HG03064 (cell line): Measurements from ENCODE around the gene USH1C.

Source experiments
- ATAC-seq: cut with Tn5 transposase; IDR thresholded peaks from one replicate; pipeline ENCODE4 v1.9.1; 2021; ENCODE audit warnings: low read depth; ENCODE audit not compliant: unreplicated experiment

Gene USH1C

DNA sequence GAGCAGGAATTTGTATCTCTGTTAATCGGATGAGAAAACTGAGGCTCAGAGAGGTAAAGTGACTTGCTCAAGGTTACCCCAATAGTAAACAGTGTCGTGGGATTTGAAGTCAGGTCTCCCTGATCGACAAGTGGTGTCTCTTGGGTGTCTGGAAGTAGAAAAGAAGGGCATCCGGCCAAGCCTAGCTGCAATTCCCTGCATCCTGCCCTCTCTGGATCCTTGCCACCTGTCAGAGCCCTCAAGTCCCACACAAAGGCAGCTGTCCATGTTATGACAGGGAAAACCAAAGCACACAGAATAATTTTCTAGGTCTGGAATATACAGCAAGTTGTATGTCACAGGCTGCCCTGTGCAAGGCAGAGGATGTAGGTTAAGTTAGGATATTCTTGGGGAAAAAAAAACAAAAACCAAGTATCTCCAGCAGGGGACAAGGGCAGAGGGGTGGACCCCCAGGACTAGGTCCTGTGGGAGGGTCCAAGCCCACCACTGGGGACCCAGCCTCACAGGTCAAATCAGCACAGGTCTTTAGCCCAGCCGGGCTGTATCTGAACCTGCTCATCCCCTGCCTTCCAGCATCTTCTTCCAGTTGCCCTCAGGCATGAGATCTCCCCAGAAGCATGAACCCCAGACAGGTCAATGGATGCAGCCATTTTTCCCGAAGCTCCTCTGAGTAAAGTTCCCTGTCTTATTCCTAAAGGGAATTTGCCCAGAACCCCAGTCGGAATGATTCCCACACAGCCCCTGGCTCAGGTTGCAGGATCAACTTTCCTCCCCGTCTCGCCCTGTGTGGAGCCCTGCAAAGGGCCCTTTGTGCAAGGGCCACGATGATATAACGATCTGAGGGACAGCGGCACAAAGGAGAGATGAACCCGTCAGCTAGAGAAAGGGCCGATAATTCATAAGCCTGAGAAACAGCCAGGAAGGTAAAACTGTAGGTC is 15.0 kb downstream of the USH1C start:
- no peak for ATAC-seq

DNA sequence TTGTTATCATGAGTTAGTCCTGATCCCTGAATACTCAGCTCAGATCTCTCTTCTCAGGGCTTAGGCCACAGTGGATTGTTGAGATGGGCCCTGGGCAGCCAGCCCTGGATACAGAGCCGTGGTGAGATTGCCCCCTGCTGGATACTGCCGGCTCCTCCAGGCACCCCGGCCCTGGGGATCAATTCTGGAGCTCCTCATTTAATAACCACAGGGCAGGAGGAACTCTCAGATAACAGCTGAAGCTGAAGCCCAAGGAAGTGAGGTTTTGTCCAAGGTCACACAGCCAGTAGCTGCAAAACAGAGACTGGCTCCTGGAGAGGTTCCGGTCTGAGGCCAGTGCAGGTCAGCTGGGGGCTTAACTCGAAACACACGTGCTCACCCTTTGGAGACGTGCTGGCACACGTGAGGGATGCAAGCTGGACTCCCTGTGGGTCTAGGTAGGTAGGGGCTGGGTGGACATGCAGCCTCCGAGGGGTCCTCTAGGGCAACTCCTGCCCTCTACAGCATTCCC is 16.0 kb downstream of the USH1C start:
- no peak for ATAC-seq

DNA sequence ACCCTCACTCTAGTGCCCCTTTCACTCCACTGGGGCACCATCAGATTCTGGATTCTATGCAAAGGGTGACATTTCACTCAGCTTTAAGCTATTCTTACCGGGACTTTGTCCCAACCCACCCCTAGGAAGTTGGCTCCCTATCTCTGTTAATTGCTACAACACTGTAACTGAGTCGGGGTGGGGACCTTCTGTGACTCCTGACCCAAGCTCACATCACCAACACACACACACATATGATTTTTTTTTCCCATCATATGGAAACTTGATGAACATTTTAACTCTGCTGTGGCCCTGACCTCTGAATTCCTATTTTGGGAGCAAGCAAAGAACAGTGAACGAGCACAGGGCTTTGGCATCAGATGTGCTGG is 16.6 kb downstream of the USH1C start:
- no peak for ATAC-seq

DNA sequence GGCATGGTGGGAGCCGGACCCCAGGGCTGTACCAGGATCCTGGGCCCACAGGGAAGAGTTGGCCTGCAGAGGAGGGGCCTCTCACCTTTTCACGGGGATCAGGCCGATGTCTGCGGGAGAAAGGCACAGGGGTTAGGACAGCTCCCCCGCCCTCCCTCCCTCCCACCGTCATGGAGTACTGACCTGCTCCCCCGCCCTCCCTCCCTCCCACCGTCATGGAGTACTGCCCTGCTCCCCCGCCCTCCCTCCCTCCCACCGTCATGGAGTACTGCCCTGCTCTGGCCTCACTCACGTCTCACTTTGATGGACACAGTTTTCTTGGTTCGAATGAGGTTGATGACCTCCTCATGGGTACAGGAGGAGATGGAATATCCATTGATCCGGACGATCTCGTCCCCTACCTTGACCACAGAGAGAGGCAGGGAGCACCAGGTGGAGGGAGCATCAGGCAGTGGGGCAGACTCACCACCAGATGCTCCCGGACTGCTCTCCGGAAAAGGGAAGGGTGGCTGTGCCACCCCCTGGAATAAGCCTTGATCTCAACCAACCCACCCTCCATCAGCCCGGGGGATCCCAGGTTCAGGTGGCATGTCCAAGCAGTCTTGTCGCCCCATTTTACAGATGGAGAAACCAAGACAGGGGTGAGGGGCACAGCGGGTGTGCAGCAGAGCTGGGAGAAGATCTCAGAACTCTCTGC is 17.1 kb downstream of the USH1C start:
- no peak for ATAC-seq

DNA sequence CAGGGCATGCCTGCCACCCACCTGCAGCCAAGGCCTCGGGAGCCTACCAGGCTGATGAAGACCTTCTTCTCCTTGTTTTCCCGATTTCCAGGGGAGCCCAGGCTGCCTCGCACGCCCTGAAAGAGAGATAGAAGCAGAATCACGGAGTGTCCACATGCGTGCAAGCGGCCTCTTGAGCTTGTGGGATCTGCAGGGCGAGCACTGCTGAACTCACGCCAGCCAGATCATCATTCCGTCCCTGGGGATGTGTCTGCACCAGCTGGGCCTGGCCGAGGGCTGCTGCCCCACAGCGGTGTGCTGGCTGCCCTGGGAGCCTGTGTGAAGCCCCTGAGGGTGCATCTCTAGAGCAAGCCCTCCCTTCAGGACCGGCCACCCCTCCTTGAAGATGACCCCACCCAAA is 17.9 kb downstream of the USH1C start:
- no peak for ATAC-seq

DNA sequence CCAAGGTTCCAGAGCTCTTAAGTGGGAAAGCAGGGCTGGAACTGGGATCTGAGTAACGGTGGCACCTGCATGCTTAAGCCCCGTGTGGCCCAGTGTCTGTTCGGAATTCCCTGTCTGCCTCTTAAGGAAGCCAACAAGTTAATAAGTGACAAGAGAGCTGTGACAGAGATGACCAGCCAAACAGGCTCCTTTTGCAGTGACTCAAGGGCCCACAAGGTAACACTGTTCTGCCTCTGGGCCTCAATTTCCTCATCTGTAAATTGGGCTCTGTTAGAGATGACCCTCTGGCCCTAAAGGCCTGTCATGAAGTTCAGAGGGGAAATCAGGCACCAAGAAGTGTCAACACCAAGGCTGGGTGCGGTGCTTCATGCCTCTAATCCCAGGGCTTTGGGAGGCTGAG is 18.6 kb downstream of the USH1C start:
- no peak for ATAC-seq

DNA sequence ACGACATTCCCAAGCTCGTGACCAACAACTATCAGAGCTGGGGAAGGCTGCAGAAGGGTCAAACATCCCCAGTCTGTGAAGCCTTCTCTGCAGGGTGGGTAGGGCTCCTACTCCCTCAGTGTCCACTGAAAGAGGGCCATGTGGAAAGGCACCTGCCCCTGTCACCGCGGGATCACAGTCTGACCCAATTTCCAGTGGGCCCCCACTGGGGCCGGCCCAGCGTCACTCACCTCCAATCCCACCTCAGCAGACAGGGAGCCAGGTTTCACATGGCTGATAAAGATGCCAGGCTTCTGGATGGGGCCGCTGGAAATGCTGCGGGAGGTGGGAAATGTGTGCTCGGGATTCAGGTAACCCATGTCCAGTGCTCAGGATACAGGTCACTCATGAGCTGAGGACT is 20.0 kb downstream of the USH1C start:
- no peak for ATAC-seq

DNA sequence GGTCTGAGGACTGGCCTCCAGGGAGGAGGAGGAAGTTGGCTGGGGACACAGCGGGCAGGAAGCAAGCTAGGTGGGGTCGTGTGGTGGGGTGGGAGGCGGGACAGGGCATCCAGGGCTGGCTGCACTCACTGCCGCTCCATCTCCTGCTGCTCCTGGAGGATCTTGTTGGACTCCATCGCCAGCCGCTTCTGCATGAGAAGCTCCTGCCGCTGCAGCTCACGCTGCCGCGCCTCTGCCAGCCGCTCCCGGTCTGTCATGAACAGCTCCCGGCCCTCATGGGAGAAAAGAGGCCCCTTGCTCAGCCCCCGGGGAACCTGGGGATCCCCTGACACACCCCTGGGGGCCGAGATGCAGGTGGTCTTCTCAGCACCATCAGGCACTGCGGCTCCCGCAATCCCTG is 21.6 kb downstream of the USH1C start:
- no peak for ATAC-seq

DNA sequence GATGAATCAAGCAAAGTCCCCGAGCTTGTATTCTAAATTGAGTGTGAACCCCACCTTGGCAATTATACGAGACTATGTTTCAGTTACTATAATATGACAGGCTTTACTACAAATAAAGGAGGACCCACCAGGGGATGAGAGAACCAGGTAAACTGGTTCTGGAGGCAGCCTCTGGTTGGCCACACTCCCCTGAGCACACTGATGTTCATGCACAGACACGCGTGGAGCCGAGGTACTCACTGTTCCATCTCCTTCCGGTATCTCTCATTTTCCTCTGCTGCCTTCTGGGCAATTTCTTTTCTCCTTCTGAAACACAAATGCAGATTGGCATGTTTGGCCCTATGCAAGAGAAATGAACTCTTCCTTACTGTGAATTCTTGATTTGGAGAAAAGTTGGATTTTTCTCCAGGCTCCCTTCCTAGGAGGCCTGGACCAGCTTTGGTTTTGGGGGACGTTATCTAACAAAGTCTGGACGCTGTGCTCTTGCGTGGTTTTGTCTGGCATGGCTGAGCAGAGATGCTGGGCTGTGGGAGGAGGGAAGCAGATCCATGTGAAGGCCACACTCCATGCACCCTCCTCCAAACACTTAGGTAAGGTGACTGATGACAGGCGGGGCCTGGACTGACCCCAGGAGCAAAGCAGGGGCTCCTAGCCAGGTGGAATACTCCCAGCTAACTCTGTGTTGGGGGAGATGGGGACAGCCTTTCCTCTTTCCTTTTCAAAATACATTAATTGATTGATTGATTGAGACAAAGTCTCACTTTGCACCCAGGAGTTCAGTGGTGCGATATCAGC is 22.9 kb downstream of the USH1C start:
- ATAC-seq, result no peak

DNA sequence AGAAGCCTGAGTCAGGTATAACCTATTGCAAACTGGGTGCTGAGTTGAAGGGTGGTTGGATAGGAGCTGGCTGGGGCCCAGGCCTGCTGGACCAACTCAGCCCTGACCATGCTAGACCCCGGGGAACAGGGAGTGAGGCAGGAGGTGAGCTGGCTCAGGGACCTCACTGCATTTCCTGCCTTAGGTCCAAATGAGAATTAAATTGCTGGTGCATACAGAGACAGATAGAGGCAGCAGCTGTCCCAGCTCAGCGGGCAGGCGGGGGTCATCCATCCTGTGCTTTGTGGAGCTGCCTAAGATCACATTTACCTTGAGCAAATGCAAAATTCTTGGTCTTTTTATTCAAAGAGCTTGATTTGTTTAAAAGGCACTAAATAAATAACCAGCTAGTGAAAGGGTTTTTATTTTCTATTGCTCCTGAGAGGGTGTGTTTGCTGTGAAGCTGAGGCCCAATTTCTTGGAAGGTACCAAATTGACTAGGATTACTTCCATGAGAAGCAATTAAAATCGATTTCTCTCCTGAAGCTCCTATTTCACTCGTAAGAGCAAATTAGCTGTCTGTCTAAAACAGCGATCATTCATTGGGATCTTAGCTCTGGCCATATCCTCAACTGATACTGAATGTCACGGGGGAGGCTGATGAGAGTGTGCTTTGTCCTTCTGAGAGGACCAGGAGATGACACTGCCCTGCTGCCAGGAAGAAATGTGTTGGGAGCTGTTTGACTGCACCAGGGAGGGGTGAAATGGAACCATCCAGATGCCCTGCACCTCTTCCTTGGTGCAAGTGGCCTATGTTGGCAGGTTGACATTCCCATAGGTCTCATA is 24.9 kb downstream of the USH1C start:
- ATAC-seq, result no peak

DNA sequence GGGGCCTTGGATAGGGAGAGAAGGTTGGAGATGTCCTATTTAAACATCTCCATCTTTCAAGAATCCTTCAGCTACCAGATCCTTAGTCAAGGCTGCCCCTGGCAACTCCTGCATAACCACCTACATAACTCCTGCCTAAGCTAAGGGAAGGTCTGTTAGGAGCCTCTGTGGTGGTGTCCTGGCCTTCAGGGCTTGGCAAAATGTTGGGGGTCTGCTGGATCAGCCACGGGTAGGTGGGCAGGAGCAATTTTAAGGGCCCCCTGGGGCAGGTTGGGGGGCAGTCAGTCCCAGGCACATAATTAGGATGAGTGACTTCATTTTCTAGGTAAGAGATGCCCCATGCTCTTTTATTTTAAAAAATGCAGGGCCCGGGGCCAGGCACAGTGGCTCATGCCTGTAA is 25.9 kb downstream of the USH1C start:
- ATAC-seq, result no peak

DNA sequence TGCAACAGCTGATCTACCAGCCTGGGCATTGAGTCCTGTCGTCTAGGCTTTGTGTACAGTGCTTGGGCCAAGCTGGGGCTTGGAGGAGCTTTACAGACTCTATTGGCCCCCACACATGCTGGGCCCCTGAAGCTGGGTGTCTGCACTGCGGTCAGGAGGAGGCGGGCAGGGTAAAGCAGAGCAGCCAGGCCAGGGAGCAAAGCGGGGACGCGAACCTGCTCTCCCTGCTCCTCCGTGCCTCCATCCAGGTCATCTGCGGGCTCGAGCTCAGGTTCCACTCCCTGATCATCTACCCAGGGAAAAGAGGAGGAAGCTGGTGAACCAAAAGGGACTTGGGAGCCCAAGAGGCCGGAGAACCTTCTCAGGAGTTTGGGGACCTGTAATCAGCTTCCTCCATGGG is 27.0 kb downstream of the USH1C start:
- ATAC-seq, result no peak

DNA sequence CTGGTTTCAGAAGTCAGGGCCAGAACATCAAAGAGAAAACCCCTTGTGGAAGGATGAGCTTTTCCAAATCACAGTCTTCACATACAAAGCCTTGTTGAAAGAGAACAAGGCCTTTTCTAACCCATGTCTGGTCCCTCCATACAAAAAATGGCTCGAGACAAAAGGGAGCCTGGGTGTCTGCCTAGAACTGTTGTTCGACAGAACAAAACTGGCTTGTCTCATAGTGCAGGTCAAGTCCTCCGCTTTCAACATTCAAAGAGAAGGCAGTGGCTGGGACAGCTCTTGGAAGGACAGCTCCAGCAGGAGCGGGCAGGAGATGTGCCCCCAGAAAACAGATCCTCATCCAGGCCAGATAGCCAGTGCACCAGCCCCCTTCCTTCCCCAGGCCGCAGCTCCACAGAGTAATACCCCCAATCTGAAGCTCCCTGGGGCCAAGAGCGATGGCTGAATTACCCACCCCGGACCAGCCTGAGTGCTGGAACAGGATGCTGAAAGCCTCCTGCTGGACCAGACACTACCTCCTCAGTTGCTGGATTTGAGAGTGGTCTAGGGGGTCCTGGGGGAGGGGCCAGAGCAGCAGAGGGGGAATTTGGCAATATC is 27.6 kb downstream of the USH1C start:
- ATAC-seq, result no peak

DNA sequence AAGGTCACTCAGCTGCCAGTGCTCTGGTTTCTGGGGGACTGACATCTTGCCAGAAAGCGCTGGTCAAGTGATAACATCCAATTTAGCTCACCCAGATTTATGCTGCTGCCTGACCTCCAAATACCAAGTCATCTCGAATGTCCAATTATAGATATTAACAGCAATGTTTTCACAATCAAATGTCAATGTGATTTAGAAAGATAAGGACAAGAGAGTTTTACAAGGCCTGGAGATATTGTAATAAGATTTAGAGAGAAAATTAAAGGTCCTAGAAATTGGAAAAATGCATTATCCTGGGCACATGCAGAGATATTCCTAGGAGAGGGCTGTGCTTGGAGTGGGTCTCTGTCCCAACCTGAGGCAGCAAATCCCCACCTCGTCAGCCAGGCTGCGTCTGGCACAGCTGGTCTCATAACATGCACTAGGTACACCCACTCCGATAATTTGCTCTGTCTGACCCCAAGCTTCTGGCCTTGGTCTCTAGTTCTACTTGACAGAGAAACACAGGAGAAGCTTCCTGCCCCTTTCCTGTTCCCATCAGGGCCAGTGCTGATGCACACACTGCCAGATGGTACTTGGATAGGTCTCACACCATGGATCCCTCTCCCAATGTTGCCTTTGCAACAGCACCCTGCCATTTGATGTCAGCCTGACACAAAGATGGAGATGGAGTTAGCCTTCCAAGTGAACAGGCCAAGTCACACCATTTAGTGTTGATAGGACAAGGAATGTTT is 28.6 kb downstream of the USH1C start:
- ATAC-seq, result no peak

DNA sequence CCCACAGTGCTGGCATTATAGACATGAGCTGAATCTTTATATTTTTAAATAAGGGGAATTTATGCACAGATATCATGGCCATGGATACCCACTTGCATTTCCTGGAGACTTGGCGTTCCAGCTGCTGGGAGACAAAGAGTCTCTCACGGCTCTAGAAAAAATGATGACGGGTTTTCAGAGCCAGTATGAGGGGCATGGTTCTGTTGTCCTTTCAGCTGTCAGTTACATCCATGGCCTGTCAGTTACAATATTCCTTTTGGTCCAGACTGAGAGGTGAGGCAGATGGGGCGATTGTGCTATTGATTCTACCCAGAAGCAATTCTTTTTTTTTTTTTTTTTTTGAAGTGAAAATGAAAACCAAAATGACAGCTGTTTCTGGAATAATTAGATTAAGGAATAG is 29.7 kb downstream of the USH1C start:
- no peak for ATAC-seq

DNA sequence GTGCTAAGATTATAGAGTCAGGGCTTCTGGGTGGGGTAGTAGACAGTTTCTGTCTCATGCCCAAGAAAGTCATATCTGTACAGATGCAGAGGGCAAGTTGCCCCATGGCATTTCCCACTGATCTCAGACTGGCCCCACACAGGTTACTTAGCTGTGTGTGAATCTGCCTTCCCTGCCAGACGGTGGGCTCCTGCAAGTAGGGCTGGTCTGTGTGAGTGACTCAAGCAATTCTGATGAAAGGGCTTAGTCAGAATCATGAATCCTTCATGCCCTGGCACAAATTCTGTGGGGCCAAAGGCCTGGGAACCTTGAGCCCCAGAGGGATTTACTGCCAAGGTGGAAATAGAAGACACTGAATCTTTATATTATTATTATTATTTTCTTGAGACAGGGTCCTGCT is 30.4 kb downstream of the USH1C start:
- ATAC-seq, result no peak

DNA sequence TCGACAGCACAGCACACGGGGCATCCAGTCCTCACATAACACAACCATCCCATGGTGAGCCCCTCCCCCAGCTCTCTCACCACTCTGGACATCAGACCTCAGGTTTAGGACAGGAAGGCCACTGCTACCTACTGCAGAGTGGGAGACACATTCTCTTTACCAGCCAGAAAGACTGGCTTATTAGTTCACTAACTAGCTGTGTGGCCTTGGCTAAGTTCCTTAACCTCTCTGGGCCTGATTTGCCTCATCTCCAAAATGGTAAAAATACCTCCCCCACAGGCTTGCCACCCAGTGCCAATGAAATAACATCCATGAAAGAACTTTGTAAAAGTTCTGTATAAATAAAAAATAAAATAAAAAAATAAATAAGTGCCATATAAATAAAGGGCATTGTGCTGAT is 32.1 kb downstream of the USH1C start:
- ATAC-seq, result no peak

DNA sequence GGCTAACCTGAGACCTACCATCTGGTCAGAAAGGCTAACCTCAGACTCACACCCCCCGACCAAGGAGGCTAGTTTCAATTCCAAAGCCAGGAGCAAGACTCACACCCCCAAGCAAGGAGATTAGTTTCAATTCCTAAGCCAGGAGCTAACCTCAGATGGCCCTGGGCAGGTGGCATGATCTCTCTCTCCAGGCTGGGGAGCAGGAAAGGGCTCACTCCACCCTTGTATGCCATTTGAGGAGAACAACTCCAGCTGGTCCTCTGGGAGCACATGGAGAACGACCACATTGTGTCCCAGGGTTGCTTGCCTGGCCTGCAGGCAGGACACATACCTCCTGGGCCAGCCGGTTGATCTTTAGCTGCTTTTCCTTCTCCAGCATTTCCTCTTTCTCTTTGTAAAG is 32.6 kb downstream of the USH1C start:
- ATAC-seq, result no peak

DNA sequence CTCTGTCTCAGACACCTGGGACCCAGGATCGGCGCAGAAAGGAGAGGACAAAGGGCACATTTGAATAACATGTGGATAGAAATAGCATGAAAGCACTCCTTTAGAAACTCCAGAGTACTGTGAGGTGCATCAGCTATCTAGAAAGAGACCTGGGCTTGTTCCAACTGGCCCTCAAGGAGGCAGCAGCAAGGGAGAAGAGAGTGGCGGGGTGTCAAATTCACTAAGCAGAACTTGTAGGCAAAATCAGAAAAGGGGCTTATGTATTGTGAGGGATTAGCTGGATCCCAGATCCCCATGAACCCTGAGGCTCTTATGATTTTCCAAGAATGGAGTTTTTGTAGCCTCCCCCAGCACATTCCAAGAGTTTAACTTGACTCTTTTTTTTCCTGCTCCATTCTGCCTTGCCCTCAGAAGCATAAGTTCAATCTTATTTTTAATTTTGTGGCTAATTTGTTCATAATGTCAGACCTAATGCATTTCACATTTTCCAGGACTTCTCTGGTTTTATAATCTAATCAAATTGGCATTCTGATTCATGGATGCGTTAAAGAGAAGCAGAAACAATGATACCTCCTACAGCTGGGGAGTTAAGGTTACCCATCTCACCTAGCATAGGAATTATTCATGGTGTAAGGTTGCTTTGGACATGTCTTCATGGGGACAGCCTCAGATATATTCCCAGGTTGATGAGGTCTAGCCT is 33.6 kb downstream of the USH1C start:
- ATAC-seq, result no peak
